WTC11 (cell line): ENCODE measurements around the gene PHKA2. TPM values are rescaled to one million over a fixed set of nuclear protein-coding genes. Genes with fewer than 3 reads are reported as not detected.

Experiments used
- ATAC-seq: fragments of 200-7000 bp; cut with Tn5 transposase; 2 replicates; pipeline ENCODE4 v1.10.0; 2021; ENCODE audit warnings: mild to moderate bottlenecking, moderate library complexity
- CTCF ChIA-PET: fragments of 300-600 bp; sonication (Branson Sonifier 250); formaldehyde crosslinking; loops from one replicate; lab custom pipeline; 2021; ENCODE audit warnings: antibody characterized with exemption; lab: Charles Lee
- POLR2A ChIA-PET: fragments of 350-600 bp; sonication (Branson Sonifier 250); formaldehyde crosslinking; loops from one replicate; lab custom pipeline; 2021; ENCODE audit warnings: antibody characterized with exemption; lab: Charles Lee
- DNase-seq: peaks from one replicate; pipeline ENCODE4 v3.0.0; 2021; ENCODE audit warnings: low spot score
- H3K27ac Mint-ChIP-seq: 2 replicates; pipeline ENCODE4 v1.8.0; 2021; ENCODE audit warnings: mixed read lengths
- H3K27me3 Mint-ChIP-seq: 2 replicates; pipeline ENCODE4 v1.8.0; 2021; ENCODE audit warnings: low read depth, mild to moderate bottlenecking, moderate library complexity, mixed read lengths
- H3K36me3 Mint-ChIP-seq: 2 replicates; pipeline ENCODE4 v1.8.0; 2021; ENCODE audit warnings: mixed read lengths
- H3K4me1 Mint-ChIP-seq: 2 replicates; pipeline ENCODE4 v1.8.0; 2022; ENCODE audit warnings: mixed read lengths
- H3K4me3 Mint-ChIP-seq: 2 replicates; pipeline ENCODE4 v1.8.0; 2021; ENCODE audit warnings: mild to moderate bottlenecking, moderate library complexity, mixed read lengths
- H3K9me3 Mint-ChIP-seq: 2 replicates; pipeline ENCODE4 v1.8.0; 2021; ENCODE audit warnings: mixed read lengths
- CREM ChIP-seq: sonication (generic); formaldehyde crosslinking; IDR thresholded peaks from 2 replicates; pipeline ENCODE4 v1.8.1; 2022; ENCODE audit warnings: mild to moderate bottlenecking, missing genetic modification reagents, moderate library complexity
- FOXK1 ChIP-seq: sonication (generic); formaldehyde crosslinking; IDR thresholded peaks from 2 replicates; pipeline ENCODE4 v1.8.0; 2022; ENCODE audit warnings: mild to moderate bottlenecking, moderate library complexity, missing genetic modification reagents
- GABPB1 ChIP-seq: sonication (generic); formaldehyde crosslinking; IDR thresholded peaks from 2 replicates; pipeline ENCODE4 v1.8.1; 2023; ENCODE audit warnings: mild to moderate bottlenecking, missing genetic modification reagents
- OVOL2 ChIP-seq: fragments of 250-450 bp; sonication (Bioruptor Pico); IDR thresholded peaks from 2 replicates; pipeline ENCODE4 v1.9.0; 2021; ENCODE audit warnings: mild to moderate bottlenecking, borderline replicate concordance
- SMAD3 ChIP-seq: sonication (generic); formaldehyde crosslinking; IDR thresholded peaks from 2 replicates; pipeline ENCODE4 v1.8.0; 2022; ENCODE audit warnings: missing genetic modification reagents, mild to moderate bottlenecking, borderline replicate concordance
- ZBTB21 ChIP-seq: sonication (generic); formaldehyde crosslinking; IDR thresholded peaks from 2 replicates; pipeline ENCODE4 v1.8.1; 2023; ENCODE audit warnings: mild to moderate bottlenecking, missing genetic modification reagents, borderline replicate concordance
- ZNF138 ChIP-seq: sonication (generic); formaldehyde crosslinking; conservative IDR thresholded peaks from 2 replicates; pipeline ENCODE4 v1.8.1; 2022; ENCODE audit warnings: mild to moderate bottlenecking, moderate library complexity, missing genetic modification reagents
- ZNF232 ChIP-seq: sonication (generic); formaldehyde crosslinking; IDR thresholded peaks from 2 replicates; pipeline ENCODE4 v1.8.0; 2022; ENCODE audit warnings: mild to moderate bottlenecking, missing genetic modification reagents
- ZNF317 ChIP-seq: sonication (generic); formaldehyde crosslinking; IDR thresholded peaks from 2 replicates; pipeline ENCODE4 v1.8.1; 2023; ENCODE audit warnings: low read depth, mild to moderate bottlenecking, moderate library complexity, missing genetic modification reagents, borderline replicate concordance
- ZNF423 ChIP-seq: fragments of 250-450 bp; sonication (Bioruptor Pico); IDR thresholded peaks from 2 replicates; pipeline ENCODE4 v2.1.2; 2022; ENCODE audit warnings: mild to moderate bottlenecking, moderate library complexity
- total RNA-seq: library from RNA; stranded (reverse); gene quantifications from 3 replicates; pipeline ENCODE4 v1.2.3, GENCODE V29; 2021
- TF ChIP-seq, protein P1 (sequence below): sonication (generic); formaldehyde crosslinking; conservative IDR thresholded peaks from 2 replicates; pipeline ENCODE4 v1.8.1; 2023; ENCODE audit warnings: mild to moderate bottlenecking, low read depth, missing genetic modification reagents, moderate library complexity
- TF ChIP-seq, protein P2 (sequence below): sonication (generic); formaldehyde crosslinking; conservative IDR thresholded peaks from 2 replicates; pipeline ENCODE4 v1.8.1; 2022; ENCODE audit warnings: mild to moderate bottlenecking, missing genetic modification reagents
- TF ChIP-seq, protein P3 (sequence below): sonication (generic); formaldehyde crosslinking; IDR thresholded peaks from 2 replicates; pipeline ENCODE4 v1.8.0; 2022; ENCODE audit warnings: mild to moderate bottlenecking, missing genetic modification reagents
- TF ChIP-seq, protein P4 (sequence below): sonication (generic); formaldehyde crosslinking; IDR thresholded peaks from 2 replicates; pipeline ENCODE4 v1.8.0; 2022; ENCODE audit warnings: mild to moderate bottlenecking, missing genetic modification reagents
- TF ChIP-seq, protein P5 (sequence below): sonication (generic); formaldehyde crosslinking; IDR thresholded peaks from 2 replicates; pipeline ENCODE4 v1.8.1; 2023; ENCODE audit warnings: mild to moderate bottlenecking, missing genetic modification reagents, borderline replicate concordance
- TF ChIP-seq, protein P6 (sequence below): sonication (generic); formaldehyde crosslinking; IDR thresholded peaks from 2 replicates; pipeline ENCODE4 v1.8.1; 2022; ENCODE audit warnings: low read depth, mild to moderate bottlenecking, moderate library complexity, missing genetic modification reagents, borderline replicate concordance
- TF ChIP-seq, protein P7 (sequence below): fragments of 250-450 bp; sonication (Bioruptor Pico); IDR thresholded peaks from 2 replicates; pipeline ENCODE4 v1.9.0; 2021; ENCODE audit warnings: moderate library complexity, mild to moderate bottlenecking, inconsistent platforms, borderline replicate concordance

The PHKA2 gene
- total RNA-seq, 1 experiment from 2014 or later = 23.8 TPM

DNA sequence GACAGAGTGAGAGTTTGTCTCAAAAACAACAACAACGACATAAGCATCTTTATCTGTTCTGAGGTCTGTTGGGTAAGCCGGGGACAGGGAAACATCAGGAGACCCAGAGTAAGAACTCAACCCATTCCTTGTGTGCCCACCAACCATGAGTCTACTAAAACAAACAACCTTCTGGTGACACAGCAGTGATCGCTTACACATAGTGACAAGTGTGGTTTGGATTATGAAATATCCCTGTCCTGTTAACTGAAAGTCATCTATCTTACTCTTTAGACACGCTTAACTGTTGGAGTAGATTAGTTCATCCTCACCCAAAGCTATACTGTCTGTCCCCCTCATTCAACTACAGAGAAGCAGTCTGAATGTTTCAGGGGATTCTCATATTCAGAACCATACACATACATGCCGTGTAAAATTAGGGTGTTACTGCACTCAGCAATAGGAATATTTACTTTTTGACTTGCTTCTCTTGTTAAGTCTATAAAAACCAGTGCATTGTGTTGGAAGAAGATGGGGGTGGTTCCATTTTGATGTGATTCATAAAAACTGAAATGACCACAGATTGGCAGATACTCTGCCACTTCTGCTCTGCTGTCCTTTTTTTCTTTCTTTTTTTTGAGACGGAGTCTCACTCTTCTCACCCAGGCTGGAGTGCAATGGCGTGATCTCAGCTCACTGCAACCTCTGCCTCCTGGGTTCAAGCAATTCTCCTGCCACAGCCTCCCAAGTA is 27.4 kb downstream of the PHKA2 start (continued):
- TF ChIP-seq, protein P1, sequence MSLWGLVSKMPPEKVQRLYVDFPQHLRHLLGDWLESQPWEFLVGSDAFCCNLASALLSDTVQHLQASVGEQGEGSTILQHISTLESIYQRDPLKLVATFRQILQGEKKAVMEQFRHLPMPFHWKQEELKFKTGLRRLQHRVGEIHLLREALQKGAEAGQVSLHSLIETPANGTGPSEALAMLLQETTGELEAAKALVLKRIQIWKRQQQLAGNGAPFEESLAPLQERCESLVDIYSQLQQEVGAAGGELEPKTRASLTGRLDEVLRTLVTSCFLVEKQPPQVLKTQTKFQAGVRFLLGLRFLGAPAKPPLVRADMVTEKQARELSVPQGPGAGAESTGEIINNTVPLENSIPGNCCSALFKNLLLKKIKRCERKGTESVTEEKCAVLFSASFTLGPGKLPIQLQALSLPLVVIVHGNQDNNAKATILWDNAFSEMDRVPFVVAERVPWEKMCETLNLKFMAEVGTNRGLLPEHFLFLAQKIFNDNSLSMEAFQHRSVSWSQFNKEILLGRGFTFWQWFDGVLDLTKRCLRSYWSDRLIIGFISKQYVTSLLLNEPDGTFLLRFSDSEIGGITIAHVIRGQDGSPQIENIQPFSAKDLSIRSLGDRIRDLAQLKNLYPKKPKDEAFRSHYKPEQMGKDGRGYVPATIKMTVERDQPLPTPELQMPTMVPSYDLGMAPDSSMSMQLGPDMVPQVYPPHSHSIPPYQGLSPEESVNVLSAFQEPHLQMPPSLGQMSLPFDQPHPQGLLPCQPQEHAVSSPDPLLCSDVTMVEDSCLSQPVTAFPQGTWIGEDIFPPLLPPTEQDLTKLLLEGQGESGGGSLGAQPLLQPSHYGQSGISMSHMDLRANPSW (CRISPR knock-in tag) = no peak
- no peak for TF ChIP-seq ZBTB21
- TF ChIP-seq ZNF232 (CRISPR knock-in tag) = no peak

DNA sequence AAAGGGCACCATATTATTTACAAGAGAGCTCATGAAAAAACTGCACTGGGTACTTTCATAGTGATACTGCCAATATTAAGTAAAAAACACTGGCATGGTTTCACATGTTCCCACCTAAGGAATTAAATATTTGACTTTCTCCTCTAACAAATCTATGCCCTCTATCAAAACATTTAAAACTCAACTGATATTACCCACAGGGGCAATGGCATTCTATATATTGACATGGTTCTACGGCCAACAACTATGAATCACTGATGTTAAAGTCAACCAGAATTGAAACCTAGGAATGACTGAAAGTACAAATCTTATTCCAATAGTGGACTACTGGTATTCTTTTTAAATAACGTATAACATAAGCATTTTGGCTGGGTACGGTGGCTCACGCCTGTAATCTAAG is 28.2 kb downstream of the PHKA2 start:
- ChIA-PET CTCF (interaction anchor here (0.7 kb wide), 1 partner anchor 41 kb away, joined by 3 read pairs; no protein-coding TSS in a partner anchor), POLR2A (interaction anchor here (0.7 kb wide), 1 partner anchor 236 kb away, joined by 4 read pairs; no protein-coding TSS in a partner anchor)
- Mint-ChIP-seq H3K27ac (no peak overlapping the region), H3K9me3 (no peaks in the 10 kb centered on the region), H3K4me3 (no peak overlapping the region), H3K27me3 (no peaks in the 10 kb centered on the region), H3K4me1 (peaks cover 7% of the 10 kb centered on the region), H3K36me3 (peaks cover 5% of the 10 kb centered on the region; the same call in 1 of the 2 replicates)
- DNase-seq = no peak
- ATAC-seq = no peak
- TF ChIP-seq CREM (CRISPR knock-in tag) = no peak
- no peak for TF ChIP-seq ZBTB21
- TF ChIP-seq, protein P2, sequence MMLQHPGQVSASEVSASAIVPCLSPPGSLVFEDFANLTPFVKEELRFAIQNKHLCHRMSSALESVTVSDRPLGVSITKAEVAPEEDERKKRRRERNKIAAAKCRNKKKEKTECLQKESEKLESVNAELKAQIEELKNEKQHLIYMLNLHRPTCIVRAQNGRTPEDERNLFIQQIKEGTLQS (CRISPR knock-in tag) = no peak
- TF ChIP-seq, protein P3, sequence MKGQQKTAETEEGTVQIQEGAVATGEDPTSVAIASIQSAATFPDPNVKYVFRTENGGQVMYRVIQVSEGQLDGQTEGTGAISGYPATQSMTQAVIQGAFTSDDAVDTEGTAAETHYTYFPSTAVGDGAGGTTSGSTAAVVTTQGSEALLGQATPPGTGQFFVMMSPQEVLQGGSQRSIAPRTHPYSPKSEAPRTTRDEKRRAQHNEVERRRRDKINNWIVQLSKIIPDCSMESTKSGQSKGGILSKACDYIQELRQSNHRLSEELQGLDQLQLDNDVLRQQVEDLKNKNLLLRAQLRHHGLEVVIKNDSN = no peak
- no peak for TF ChIP-seq ZNF138 (CRISPR knock-in tag)
- no peak for TF ChIP-seq GABPB1
- TF ChIP-seq, protein P4, sequence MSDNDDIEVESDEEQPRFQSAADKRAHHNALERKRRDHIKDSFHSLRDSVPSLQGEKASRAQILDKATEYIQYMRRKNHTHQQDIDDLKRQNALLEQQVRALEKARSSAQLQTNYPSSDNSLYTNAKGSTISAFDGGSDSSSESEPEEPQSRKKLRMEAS (CRISPR knock-in tag) = no peak
- no peak for TF ChIP-seq FOXK1 (CRISPR knock-in tag)
- TF ChIP-seq OVOL2 = no peak

DNA sequence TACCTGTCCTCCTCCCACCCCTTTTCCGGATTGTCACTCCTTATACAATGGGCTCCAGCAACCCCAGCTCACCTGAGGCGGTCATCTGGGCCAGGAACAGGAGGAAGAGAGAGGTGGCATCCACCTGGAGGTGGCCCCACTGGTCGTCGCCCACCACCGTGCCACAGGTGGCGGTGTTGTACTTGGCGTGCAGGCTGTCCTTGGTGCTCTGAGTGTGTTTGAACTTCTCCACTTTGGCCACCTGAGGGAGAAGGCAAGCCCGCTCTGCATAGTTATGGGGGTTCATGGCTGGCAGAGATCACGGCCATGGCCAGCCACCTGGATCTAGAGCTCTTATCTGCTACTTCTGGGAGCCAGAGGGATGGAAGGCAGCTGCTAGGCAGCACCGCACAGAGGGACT is 32.9 kb downstream of the PHKA2 start:
- H3K27ac Mint-ChIP-seq = no peak overlapping the region; the same call in 1 of the 2 replicates
- CTCF ChIA-PET = no interaction called here
- no peaks in the 10 kb centered on the region for H3K9me3 Mint-ChIP-seq
- POLR2A ChIA-PET = no interaction called here
- DNase-seq (peak; percentile 16), ATAC-seq (no peak)
- no peaks in the 10 kb centered on the region for H3K27me3 Mint-ChIP-seq
- no peaks in the 10 kb centered on the region for H3K4me1 Mint-ChIP-seq
- no peak overlapping the region for H3K4me3 Mint-ChIP-seq
- peaks cover 14% of the 10 kb centered on the region for H3K36me3 Mint-ChIP-seq
- TF ChIP-seq ZNF423 = no peak
- TF ChIP-seq SMAD3 (CRISPR knock-in tag) = no peak
- TF ChIP-seq, protein P5, sequence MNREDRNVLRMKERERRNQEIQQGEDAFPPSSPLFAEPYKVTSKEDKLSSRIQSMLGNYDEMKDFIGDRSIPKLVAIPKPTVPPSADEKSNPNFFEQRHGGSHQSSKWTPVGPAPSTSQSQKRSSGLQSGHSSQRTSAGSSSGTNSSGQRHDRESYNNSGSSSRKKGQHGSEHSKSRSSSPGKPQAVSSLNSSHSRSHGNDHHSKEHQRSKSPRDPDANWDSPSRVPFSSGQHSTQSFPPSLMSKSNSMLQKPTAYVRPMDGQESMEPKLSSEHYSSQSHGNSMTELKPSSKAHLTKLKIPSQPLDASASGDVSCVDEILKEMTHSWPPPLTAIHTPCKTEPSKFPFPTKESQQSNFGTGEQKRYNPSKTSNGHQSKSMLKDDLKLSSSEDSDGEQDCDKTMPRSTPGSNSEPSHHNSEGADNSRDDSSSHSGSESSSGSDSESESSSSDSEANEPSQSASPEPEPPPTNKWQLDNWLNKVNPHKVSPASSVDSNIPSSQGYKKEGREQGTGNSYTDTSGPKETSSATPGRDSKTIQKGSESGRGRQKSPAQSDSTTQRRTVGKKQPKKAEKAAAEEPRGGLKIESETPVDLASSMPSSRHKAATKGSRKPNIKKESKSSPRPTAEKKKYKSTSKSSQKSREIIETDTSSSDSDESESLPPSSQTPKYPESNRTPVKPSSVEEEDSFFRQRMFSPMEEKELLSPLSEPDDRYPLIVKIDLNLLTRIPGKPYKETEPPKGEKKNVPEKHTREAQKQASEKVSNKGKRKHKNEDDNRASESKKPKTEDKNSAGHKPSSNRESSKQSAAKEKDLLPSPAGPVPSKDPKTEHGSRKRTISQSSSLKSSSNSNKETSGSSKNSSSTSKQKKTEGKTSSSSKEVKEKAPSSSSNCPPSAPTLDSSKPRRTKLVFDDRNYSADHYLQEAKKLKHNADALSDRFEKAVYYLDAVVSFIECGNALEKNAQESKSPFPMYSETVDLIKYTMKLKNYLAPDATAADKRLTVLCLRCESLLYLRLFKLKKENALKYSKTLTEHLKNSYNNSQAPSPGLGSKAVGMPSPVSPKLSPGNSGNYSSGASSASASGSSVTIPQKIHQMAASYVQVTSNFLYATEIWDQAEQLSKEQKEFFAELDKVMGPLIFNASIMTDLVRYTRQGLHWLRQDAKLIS = no peak
- TF ChIP-seq, protein P6, sequence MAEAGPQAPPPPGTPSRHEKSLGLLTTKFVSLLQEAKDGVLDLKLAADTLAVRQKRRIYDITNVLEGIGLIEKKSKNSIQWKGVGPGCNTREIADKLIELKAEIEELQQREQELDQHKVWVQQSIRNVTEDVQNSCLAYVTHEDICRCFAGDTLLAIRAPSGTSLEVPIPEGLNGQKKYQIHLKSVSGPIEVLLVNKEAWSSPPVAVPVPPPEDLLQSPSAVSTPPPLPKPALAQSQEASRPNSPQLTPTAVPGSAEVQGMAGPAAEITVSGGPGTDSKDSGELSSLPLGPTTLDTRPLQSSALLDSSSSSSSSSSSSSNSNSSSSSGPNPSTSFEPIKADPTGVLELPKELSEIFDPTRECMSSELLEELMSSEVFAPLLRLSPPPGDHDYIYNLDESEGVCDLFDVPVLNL (CRISPR knock-in tag) = no peak
- no peak for TF ChIP-seq ZNF317 (CRISPR knock-in tag)
- TF ChIP-seq, protein P7, sequence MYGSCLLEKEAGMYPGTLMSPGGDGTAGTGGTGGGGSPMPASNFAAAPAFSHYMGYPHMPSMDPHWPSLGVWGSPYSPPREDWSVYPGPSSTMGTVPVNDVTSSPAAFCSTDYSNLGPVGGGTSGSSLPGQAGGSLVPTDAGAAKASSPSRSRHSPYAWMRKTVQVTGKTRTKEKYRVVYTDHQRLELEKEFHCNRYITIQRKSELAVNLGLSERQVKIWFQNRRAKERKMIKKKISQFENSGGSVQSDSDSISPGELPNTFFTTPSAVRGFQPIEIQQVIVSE (CRISPR knock-in tag) = no peak
